Osteocyte (in vitro differentiated cells): ENCODE results near the gene NUDT13. TPM values are rescaled to one million over a fixed set of nuclear protein-coding genes. Genes with fewer than 3 reads are reported as not detected.
A peak's percentile ranks its signal among the peaks of the same experiment; 100 is the strongest.

Experiments
- DNase-seq: peaks from one replicate; pipeline ENCODE4 v3.0.0; 2021; ENCODE audit warnings: mixed read lengths; ENCODE audit not compliant: unreplicated experiment; ENCODE audit errors: extremely low spot score
- H3K27ac Mint-ChIP-seq: one replicate; pipeline ENCODE4 v1.8.0; 2021; ENCODE audit warnings: mild to moderate bottlenecking, mixed read lengths; ENCODE audit not compliant: unreplicated experiment
- H3K27me3 Mint-ChIP-seq: one replicate; pipeline ENCODE4 v1.8.0; 2021; ENCODE audit warnings: mixed read lengths; ENCODE audit not compliant: unreplicated experiment
- H3K36me3 Mint-ChIP-seq: one replicate; pipeline ENCODE4 v1.8.0; 2021; ENCODE audit warnings: mixed read lengths; ENCODE audit not compliant: unreplicated experiment
- H3K4me1 Mint-ChIP-seq: one replicate; pipeline ENCODE4 v1.8.0; 2021; ENCODE audit warnings: mixed read lengths; ENCODE audit not compliant: unreplicated experiment
- H3K4me3 Mint-ChIP-seq: one replicate; pipeline ENCODE4 v1.8.0; 2021; ENCODE audit warnings: mild to moderate bottlenecking, moderate library complexity, mixed read lengths; ENCODE audit not compliant: unreplicated experiment
- H3K9me3 Mint-ChIP-seq: one replicate; pipeline ENCODE4 v1.8.0; 2021; ENCODE audit warnings: mixed read lengths; ENCODE audit not compliant: unreplicated experiment
- total RNA-seq: library from RNA; stranded (reverse); gene quantifications from 2 replicates; pipeline ENCODE4 v1.2.1, GENCODE V29; 2021
- TF ChIP-seq, protein P1 (sequence below): fragments of 200-600 bp; sonication (generic); IDR thresholded peaks from 2 replicates; pipeline ENCODE4 v1.5.0; 2021; ENCODE audit warnings: antibody characterized with exemption, mild to moderate bottlenecking, moderate library complexity

The NUDT13 gene
- total RNA-seq, 1 donor from 2014 or later, result 3.2 TPM

DNA sequence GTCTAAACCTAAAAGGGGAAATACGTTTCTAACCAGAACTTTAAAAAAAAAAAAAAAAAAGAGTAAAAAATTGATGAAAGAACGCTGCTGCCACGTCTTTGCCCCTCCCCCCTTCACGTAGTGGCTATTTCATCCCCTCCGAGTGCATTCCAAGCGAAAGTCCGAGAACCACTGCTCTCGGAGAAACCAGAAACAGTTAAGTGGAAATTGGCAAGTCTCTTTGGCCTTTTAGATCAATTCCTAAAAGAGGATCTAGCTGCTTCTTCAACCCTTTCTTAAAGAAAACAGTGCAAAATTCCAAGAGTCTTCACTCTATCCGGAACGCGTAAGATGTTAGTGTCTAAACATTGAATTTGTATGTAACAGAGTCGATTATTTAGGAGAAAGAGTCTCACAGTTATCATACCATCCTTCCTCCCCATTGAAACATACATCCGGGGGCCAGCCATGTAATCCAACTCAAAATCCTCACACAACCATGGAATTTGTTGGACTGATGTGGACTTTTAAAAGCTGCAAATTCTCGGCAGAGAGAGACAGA, 14.7 kb upstream of the NUDT13 start:
- H3K4me3 Mint-ChIP-seq, result peak overlapping the region; percentile 88
- TF ChIP-seq, protein P1, sequence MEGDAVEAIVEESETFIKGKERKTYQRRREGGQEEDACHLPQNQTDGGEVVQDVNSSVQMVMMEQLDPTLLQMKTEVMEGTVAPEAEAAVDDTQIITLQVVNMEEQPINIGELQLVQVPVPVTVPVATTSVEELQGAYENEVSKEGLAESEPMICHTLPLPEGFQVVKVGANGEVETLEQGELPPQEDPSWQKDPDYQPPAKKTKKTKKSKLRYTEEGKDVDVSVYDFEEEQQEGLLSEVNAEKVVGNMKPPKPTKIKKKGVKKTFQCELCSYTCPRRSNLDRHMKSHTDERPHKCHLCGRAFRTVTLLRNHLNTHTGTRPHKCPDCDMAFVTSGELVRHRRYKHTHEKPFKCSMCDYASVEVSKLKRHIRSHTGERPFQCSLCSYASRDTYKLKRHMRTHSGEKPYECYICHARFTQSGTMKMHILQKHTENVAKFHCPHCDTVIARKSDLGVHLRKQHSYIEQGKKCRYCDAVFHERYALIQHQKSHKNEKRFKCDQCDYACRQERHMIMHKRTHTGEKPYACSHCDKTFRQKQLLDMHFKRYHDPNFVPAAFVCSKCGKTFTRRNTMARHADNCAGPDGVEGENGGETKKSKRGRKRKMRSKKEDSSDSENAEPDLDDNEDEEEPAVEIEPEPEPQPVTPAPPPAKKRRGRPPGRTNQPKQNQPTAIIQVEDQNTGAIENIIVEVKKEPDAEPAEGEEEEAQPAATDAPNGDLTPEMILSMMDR, result no peak

DNA sequence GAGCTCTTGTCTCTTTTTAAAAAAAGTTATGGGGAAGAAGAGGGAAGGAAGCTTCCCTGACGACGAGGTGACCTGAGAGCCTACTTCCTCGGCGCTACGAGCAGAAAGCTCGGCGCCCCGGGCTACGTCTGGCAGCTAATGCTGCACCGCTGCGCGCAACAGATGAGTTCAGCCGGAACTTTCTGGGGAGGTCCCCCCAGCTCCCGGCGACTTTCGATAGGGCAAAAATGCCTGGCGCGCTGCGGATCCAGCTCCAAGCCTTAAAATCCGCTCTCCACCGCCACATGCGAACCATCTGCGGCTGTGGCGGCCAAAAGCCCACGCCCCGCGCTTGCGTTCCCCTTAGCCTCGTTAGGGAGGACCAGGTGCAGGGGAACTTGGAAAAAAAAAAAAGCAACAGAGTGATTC, 14.2 kb upstream of the NUDT13 start:
- Mint-ChIP-seq H3K4me1 (peaks cover 33% of the 10 kb centered on the region), H3K27me3 (no peaks in the 10 kb centered on the region), H3K36me3 (no peaks in the 10 kb centered on the region), H3K4me3 (peak overlapping the region; percentile 88), H3K9me3 (no peaks in the 10 kb centered on the region), H3K27ac (peak overlapping the region; percentile 92)
- TF ChIP-seq, protein P1, result no peak
- peak; percentile 89 for DNase-seq

More for the DNA sequence above, 14.7 kb upstream of the NUDT13 start:
- H3K36me3 Mint-ChIP-seq, result no peaks in the 10 kb centered on the region
- H3K27ac Mint-ChIP-seq, result peak overlapping the region; percentile 92
- H3K9me3 Mint-ChIP-seq, result no peaks in the 10 kb centered on the region
- H3K4me1 Mint-ChIP-seq, result peaks cover 33% of the 10 kb centered on the region
- no peaks in the 10 kb centered on the region for H3K27me3 Mint-ChIP-seq
- peak; percentile 87 for DNase-seq

DNA sequence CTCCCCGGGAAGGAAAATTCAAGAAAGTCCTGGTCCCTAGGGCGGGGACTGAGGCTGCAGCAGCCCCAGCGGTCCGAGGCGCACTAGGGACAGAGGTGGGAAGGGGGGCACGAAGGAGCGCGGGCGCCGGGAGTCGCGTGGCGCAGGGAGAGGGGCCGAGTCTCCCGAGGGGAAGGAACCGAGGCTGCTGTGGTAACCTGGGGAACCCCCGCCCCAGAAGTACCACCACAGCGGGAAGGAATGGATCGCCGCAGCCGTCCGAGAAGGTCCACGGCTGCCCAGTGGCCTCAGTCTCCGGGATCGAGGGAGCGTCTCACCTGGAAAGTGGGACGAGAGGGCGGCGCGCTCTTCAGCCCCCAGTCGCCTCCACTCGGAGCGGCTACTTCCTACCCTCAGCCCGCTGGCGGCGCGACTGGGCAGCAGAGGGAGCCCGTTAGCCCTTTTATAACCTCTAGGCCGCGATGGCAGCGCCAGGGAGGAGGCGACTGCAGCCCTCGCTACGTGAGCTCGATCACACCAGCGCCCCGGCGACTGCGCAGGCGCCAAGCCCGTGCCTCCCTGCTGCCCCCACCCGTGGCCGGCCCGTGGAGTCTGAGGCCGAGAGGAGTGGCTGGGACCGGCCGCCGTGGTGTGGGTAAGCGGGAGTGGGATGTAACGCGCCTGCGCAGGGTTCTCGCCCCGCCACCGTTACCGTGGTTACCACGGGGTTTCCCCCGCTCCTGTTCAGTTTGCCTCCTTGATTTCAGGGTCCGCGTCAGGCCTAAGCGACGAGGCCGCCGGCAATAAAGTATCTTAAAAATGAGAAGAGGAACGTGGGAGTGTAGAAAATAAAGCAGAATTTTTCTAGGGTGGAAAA, 13.6 kb upstream of the NUDT13 start, which contains the start of gene P4HA1:
Gene P4HA1 (minus strand): TSS at position 418 of the 856 bp plus-strand sequence. CDS start 21,983 bp downstream, outside the sequence.
- DNase-seq, result peak; percentile 100

GRCh38 chr10:73097305-73097670, 13.0 kb upstream of the NUDT13 start:
- H3K9me3 Mint-ChIP-seq, result no peaks in the 10 kb centered on the region
- peak overlapping the region; percentile 92 for H3K27ac Mint-ChIP-seq
- TF ChIP-seq, protein P1, result no peak
- no peaks in the 10 kb centered on the region for H3K36me3 Mint-ChIP-seq
- peak overlapping the region; percentile 88 for H3K4me3 Mint-ChIP-seq
- peaks cover 28% of the 10 kb centered on the region for H3K4me1 Mint-ChIP-seq
- H3K27me3 Mint-ChIP-seq, result no peaks in the 10 kb centered on the region
- no peak for DNase-seq

More for the DNA sequence above, 13.6 kb upstream of the NUDT13 start, which contains the start of gene P4HA1:
- TF ChIP-seq, protein P1, result peak; percentile 76
- Mint-ChIP-seq H3K4me3 (peak within 1 kb of the TSS; percentile 88), H3K4me1 (peaks cover 30% of the 10 kb centered on the region), H3K27me3 (no peaks in the 10 kb centered on the region), H3K36me3 (no peaks in the 10 kb centered on the region), H3K27ac (peak within 1 kb of the TSS; percentile 92), H3K9me3 (no peaks in the 10 kb centered on the region)

DNA sequence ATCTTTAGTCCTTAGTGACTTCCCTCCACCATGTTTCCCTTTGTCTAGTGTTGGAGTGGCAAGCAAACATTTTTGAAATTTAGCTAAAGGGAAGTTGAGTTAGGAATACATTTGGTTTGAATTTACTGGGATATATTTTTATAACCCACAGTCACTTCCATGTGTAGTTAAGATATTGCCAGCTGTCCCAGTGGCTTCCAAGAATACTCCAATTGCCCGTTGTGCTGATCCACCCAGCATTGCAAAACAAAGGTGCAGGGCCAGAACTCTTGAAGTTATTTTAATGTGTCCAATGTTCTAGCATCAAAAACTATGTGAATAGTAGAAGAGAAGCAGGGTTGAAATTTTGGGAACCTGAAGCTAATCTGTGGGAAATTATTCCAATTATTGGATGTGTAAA, 11.1 kb upstream of the NUDT13 start:
- H3K27ac Mint-ChIP-seq, result no peak overlapping the region
- H3K36me3 Mint-ChIP-seq, result no peaks in the 10 kb centered on the region
- no peak for DNase-seq
- no peaks in the 10 kb centered on the region for H3K9me3 Mint-ChIP-seq
- no peak overlapping the region for H3K4me3 Mint-ChIP-seq
- peaks cover 15% of the 10 kb centered on the region for H3K4me1 Mint-ChIP-seq
- H3K27me3 Mint-ChIP-seq, result no peaks in the 10 kb centered on the region
- TF ChIP-seq, protein P1, result no peak
